Vagina (tissue), 2 donors: ENCODE results near the gene CLDN18. TPM values are rescaled to one million over a fixed set of nuclear protein-coding genes. Genes with fewer than 3 reads are reported as not detected.
A peak's percentile ranks its signal among the peaks of the same experiment; 100 is the strongest.

Source experiments
- DNase-seq, 2 donors: peaks; one replicate each; pipeline ENCODE4 v3.0.0-alpha.2; 2017; ENCODE audit errors: extremely low spot score in 2 of 2
- H3K27ac ChIP-seq: fragments of 200-600 bp; sonication (generic); one replicate; pipeline ENCODE4 v1.5.1; 2019
- H3K27me3 ChIP-seq: fragments of 200-600 bp; sonication (generic); one replicate; pipeline ENCODE4 v1.5.1; 2019
- H3K36me3 ChIP-seq, 2 donors: fragments of 200-600 bp; sonication (generic); one replicate each; pipeline ENCODE4 v1.5.1; 2017 to 2019
- H3K4me1 ChIP-seq: fragments of 200-600 bp; sonication (generic); one replicate; pipeline ENCODE4 v1.5.1; 2019
- H3K4me3 ChIP-seq, 2 donors: fragments of 200-600 bp; sonication (generic); 1 replicate in 1 of 2; 2 replicates in 1 of 2; pipeline ENCODE4 v1.5.1; 2016 to 2019
- H3K9me3 ChIP-seq: fragments of 200-600 bp; sonication (generic); one replicate; pipeline ENCODE4 v1.5.1; 2019
- POLR2A ChIP-seq, 2 donors: fragments of 450-650 bp; IDR thresholded peaks; one replicate each; pipeline ENCODE4 v1.6.1; 2017; ENCODE audit warnings: antibody characterized with exemption in 2 of 2, mild to moderate bottlenecking in 2 of 2, moderate library complexity in 2 of 2
- POLR2AphosphoS5 ChIP-seq, 2 donors: sonication (generic); formaldehyde crosslinking; IDR thresholded peaks; one replicate each; pipeline ENCODE4 v1.9.0; 2017; ENCODE audit warnings: antibody characterized with exemption in 2 of 2, mild to moderate bottlenecking in 2 of 2, low read depth in 1 of 2; ENCODE audit not compliant: insufficient read depth in 1 of 2
- intact Hi-C: fragments of 100-400 bp; cut with DNase I; formaldehyde crosslinking; loops from one replicate; pipeline ENCODE4 v1.15.1; 2023
- total RNA-seq: library from RNA; depleted of rRNA; stranded (reverse); fragments of >200 nt; gene quantifications from one replicate; pipeline ENCODE4 v1.2.3, GENCODE V29; 2016
- TF ChIP-seq, protein P1 (sequence below), 3 experiments: fragments of 450-650 bp in 2 of 3; fragments of 200-600 bp in 1 of 3; sonication (generic) in 1 of 3; IDR thresholded peaks; one replicate each; pipeline ENCODE4 v1.5.1; 2017 to 2019; ENCODE audit warnings: antibody characterized with exemption in 3 of 3, mild to moderate bottlenecking in 2 of 3, moderate library complexity in 2 of 3

The CLDN18 gene
- total RNA-seq, 1 donor from 2014 or later = not detected

DNA sequence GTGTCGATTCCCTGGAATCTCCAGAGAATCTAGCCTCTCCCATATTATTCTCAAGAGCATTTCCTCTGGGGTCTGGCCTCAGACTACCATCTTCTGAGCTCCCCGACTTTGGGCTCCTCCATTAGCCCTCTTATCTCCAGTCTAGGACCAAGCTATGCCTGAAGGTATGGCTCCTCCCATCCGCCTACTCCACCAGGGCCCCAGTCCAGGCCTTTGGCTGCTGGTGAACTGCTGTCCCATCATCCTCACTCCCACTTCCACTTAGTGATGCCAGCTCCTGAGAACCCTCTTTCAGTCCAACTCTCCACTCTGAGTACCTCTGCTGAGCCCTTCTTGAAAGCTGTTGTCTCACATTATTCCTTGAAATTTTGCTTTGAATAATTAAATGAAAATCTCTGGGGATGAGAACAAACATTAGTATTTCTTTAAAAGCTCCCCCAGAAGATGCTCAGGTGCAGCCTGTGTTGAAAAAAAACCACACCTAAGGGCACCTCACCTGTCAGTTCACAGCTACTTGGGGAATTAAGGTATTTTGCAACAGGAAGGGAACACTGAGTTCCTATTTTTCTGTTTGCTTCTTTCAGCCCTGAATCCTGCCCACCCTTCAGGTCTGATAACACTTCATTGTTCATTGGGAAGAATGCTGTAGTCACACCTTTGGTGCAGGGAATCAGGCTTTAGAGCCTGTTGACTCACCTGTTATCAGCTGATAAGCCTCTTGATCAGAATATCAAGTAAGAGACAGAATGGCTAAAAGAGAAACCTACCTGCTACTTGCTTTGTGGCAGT is 9.5 kb downstream of the CLDN18 start:
- no peaks in the 10 kb centered on the region for H3K36me3 ChIP-seq
- no peaks in the 10 kb centered on the region for H3K9me3 ChIP-seq
- intact Hi-C loops = no loop called here
- no peak overlapping the region for H3K27ac ChIP-seq
- no peak for DNase-seq
- TF ChIP-seq, protein P1, sequence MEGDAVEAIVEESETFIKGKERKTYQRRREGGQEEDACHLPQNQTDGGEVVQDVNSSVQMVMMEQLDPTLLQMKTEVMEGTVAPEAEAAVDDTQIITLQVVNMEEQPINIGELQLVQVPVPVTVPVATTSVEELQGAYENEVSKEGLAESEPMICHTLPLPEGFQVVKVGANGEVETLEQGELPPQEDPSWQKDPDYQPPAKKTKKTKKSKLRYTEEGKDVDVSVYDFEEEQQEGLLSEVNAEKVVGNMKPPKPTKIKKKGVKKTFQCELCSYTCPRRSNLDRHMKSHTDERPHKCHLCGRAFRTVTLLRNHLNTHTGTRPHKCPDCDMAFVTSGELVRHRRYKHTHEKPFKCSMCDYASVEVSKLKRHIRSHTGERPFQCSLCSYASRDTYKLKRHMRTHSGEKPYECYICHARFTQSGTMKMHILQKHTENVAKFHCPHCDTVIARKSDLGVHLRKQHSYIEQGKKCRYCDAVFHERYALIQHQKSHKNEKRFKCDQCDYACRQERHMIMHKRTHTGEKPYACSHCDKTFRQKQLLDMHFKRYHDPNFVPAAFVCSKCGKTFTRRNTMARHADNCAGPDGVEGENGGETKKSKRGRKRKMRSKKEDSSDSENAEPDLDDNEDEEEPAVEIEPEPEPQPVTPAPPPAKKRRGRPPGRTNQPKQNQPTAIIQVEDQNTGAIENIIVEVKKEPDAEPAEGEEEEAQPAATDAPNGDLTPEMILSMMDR (IDR thresholded peaks at IDR 0.05) = no peak
- TF ChIP-seq POLR2A (IDR thresholded peaks at IDR 0.05) (no peak), POLR2AphosphoS5 (IDR thresholded peaks at IDR 0.05; ENCODE audit: insufficient read depth in 1 of 2, low read depth in 1 of 2) (no peak)
- no peaks in the 10 kb centered on the region for H3K4me1 ChIP-seq
- H3K27me3 ChIP-seq = no peaks in the 10 kb centered on the region
- H3K4me3 ChIP-seq = no peak overlapping the region

DNA sequence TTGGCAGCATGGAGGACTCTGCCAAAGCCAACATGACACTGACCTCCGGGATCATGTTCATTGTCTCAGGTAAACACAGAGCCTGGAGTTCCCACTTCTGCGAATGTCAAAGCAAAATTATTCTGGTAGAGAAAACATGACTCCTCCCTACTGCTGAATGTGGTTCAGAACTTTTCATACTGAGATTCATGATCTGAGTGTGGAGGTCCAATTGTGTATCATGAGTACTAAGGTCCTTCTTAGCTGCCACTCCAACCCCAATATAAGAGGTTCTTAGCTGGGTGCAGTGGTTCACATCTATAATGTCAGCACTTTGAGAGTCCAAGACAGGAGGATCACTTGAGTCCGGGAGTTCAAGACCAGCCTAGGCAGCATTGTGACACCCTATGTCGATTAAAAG is 13.8 kb downstream of the CLDN18 start:
- DNase-seq = no peak
- Histone ChIP-seq H3K36me3 (no peaks in the 10 kb centered on the region), H3K9me3 (no peaks in the 10 kb centered on the region), H3K27me3 (no peaks in the 10 kb centered on the region), H3K4me3 (no peak overlapping the region), H3K4me1 (no peaks in the 10 kb centered on the region), H3K27ac (no peak overlapping the region)
- intact Hi-C loops = no loop called here
- no peak for TF ChIP-seq POLR2A (IDR thresholded peaks at IDR 0.05)
- TF ChIP-seq POLR2AphosphoS5 (IDR thresholded peaks at IDR 0.05; ENCODE audit: insufficient read depth in 1 of 2, low read depth in 1 of 2) = no peak
- TF ChIP-seq, protein P1 (IDR thresholded peaks at IDR 0.05) = no peak

DNA sequence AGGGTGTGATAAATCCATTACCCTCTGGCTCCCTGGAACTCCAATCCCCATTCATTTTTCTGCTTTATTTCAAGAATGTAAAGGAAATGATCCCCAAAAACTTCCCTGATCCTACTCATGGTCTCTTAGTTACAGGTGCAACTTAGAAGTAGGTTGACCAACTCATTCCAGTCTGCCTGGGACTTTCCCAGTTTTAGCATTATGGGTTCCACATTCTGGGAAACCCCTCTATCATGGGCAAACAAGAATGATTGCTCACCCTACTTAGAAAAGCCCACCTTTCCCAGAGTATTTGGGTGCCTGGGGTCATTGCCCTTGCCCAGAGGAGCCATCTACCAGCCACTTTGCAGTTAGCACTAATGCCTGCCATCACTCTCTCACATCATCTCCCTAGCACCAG is 15.6 kb downstream of the CLDN18 start:
- Histone ChIP-seq H3K27ac (no peak overlapping the region), H3K36me3 (no peaks in the 10 kb centered on the region), H3K9me3 (no peaks in the 10 kb centered on the region), H3K27me3 (no peaks in the 10 kb centered on the region), H3K4me3 (no peak overlapping the region), H3K4me1 (no peaks in the 10 kb centered on the region)
- TF ChIP-seq POLR2A (IDR thresholded peaks at IDR 0.05) = no peak
- TF ChIP-seq, protein P1 (IDR thresholded peaks at IDR 0.05) = no peak
- intact Hi-C loops = no loop called here
- no peak for DNase-seq

DNA sequence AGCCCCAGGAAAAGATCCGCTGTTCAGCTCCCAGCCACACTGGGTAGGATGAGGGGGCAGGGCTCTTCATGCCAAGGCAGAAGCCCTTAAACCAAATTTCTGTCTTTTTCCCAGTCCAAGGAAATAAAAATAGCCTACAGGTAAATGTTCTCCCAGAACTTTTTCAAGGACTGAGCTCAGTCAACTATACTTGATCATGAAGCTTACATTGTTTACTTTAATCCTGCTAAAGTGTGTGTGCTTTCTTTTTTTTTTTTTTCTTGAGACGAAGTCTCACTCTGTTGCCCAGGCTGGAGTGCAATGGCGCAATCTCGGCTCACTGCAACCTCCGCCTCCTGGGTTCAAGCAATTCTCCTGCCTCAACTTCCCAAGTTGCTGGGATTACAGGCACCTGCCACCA is 17.9 kb downstream of the CLDN18 start:
- Histone ChIP-seq H3K27ac (no peak overlapping the region), H3K4me3 (no peak overlapping the region), H3K9me3 (no peaks in the 10 kb centered on the region), H3K4me1 (no peaks in the 10 kb centered on the region), H3K36me3 (no peaks in the 10 kb centered on the region), H3K27me3 (no peaks in the 10 kb centered on the region)
- peak in 1 of 2 donors; percentile 47 for DNase-seq
- intact Hi-C loops = no loop called here
- no peak for TF ChIP-seq POLR2A (IDR thresholded peaks at IDR 0.05)
- TF ChIP-seq POLR2AphosphoS5 (IDR thresholded peaks at IDR 0.05; ENCODE audit: insufficient read depth in 1 of 2, low read depth in 1 of 2) = no peak
- TF ChIP-seq, protein P1 (IDR thresholded peaks at IDR 0.05) = no peak

DNA sequence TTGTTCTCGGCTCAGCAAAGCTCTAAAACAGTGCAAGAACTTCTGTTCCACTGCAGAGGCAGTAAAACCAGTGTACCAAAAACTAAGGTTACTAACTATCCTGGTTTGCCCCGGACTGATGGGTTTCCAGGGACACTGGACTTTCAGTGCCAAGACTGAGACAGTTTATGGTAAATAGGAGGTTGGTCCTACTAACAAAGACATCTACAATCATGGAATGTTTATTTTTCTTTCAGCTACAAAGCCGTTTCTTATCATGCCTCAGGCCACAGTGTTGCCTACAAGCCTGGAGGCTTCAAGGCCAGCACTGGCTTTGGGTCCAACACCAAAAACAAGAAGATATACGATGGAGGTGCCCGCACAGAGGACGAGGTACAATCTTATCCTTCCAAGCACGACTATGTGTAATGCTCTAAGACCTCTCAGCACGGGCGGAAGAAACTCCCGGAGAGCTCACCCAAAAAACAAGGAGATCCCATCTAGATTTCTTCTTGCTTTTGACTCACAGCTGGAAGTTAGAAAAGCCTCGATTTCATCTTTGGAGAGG is 20.8 kb downstream of the CLDN18 start:
- no peaks in the 10 kb centered on the region for H3K27me3 ChIP-seq
- no peaks in the 10 kb centered on the region for H3K9me3 ChIP-seq
- H3K4me1 ChIP-seq = no peaks in the 10 kb centered on the region
- no peak overlapping the region for H3K27ac ChIP-seq
- intact Hi-C loops = no loop called here
- H3K36me3 ChIP-seq = no peaks in the 10 kb centered on the region
- DNase-seq = no peak
- H3K4me3 ChIP-seq = no peak overlapping the region
- no peak for TF ChIP-seq POLR2AphosphoS5 (IDR thresholded peaks at IDR 0.05; ENCODE audit: insufficient read depth in 1 of 2, low read depth in 1 of 2)
- TF ChIP-seq, protein P1 (IDR thresholded peaks at IDR 0.05) = no peak
- no peak for TF ChIP-seq POLR2A (IDR thresholded peaks at IDR 0.05)
